Fibroblast of mammary gland (primary cell): ENCODE data around the gene CCDC14.
A peak's percentile ranks its signal among the peaks of the same experiment; 100 is the strongest.

ENCODE experiments used
- DNase-seq: peaks from one replicate; pipeline ENCODE4 v3.0.0-alpha.2; 2010; ENCODE audit warnings: low read depth
- H3K4me3 ChIP-seq: 2 replicates; pipeline ENCODE4 v1.5.1; 2011; ENCODE audit warnings: low read depth, mild to moderate bottlenecking, low read length, moderate library complexity; ENCODE audit not compliant: control insufficient read depth
- TF ChIP-seq, protein P1 (sequence below): conservative IDR thresholded peaks from 2 replicates; pipeline ENCODE4 v1.5.1; 2011; ENCODE audit warnings: low read depth, low read length, inconsistent platforms; ENCODE audit not compliant: control insufficient read depth, insufficient read depth

Gene CCDC14

DNA sequence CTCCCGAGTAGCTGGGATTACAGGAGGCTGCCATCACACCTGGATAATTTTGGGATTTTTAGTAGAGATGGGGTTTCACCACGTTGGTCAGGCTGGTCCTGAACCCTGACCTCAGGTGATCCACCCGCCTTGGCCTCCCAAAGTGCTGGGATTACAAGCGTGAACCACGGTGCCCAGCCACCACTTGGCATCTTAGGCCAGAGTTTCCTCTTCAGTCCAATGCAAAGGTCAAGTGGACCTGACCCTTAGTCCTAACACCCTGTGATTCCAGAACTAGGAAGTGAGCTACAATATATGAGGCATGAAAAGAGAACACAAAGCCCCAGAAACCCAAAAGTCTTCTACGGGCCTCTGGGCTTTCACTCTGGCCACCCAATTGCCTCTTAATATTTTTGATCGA, 82.2 kb downstream of the CCDC14 start:
- H3K4me3 ChIP-seq: no peak overlapping the region
- no peak for DNase-seq
- TF ChIP-seq, protein P1, sequence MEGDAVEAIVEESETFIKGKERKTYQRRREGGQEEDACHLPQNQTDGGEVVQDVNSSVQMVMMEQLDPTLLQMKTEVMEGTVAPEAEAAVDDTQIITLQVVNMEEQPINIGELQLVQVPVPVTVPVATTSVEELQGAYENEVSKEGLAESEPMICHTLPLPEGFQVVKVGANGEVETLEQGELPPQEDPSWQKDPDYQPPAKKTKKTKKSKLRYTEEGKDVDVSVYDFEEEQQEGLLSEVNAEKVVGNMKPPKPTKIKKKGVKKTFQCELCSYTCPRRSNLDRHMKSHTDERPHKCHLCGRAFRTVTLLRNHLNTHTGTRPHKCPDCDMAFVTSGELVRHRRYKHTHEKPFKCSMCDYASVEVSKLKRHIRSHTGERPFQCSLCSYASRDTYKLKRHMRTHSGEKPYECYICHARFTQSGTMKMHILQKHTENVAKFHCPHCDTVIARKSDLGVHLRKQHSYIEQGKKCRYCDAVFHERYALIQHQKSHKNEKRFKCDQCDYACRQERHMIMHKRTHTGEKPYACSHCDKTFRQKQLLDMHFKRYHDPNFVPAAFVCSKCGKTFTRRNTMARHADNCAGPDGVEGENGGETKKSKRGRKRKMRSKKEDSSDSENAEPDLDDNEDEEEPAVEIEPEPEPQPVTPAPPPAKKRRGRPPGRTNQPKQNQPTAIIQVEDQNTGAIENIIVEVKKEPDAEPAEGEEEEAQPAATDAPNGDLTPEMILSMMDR: no peak

DNA sequence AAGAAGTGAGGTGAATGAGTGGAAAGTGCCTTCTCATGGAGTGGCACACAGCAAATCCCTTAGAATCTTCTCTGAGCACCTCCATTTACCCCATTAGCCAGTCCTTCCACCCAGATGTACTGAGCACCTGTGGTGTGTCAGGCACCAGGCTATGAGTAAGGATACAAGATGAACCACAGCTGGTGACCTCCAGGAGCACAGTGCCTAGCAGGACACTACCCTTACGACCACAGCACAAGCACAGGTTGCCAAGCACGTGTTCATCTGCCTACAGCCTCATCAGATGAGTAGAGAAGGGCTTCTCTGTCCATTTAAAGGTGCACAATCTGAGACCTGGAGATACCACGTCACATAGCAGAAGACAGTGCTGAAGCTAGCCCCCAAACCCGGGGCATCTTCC, 83.1 kb downstream of the CCDC14 start:
- no peak overlapping the region for H3K4me3 ChIP-seq
- DNase-seq: no peak
- TF ChIP-seq, protein P1: no peak

- no peak for DNase-seq
- no peak overlapping the region for H3K4me3 ChIP-seq
- TF ChIP-seq, protein P1: no peak
Observed at GRCh38 chr3:123877466-123877865, 83.6 kb downstream of the CCDC14 start.

- no peak overlapping the region for H3K4me3 ChIP-seq
- DNase-seq: no peak
- TF ChIP-seq, protein P1: peak; percentile 17
Observed at GRCh38 chr3:123876858-123877257, 84.2 kb downstream of the CCDC14 start.

DNA sequence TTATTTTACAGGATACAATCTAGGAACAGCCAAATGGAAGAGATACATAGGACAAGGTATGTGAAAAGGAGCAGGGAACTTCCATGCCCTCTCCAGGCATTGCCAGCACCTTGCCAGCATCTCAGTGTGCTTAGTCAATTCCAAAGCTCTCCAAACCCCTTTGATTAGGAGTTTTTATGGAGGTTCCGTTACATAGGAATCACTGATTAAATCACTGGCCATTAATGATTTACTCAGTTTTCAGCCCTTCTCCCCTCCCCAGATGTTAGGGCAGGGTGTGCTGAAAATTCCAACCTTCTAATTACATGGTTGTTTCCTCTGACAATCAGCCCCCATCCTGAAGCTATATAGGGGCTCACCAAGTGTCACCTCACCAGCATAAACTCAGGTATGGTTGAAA, 88.4 kb downstream of the CCDC14 start:
- no peak overlapping the region for H3K4me3 ChIP-seq
- no peak for DNase-seq
- TF ChIP-seq, protein P1: no peak

DNA sequence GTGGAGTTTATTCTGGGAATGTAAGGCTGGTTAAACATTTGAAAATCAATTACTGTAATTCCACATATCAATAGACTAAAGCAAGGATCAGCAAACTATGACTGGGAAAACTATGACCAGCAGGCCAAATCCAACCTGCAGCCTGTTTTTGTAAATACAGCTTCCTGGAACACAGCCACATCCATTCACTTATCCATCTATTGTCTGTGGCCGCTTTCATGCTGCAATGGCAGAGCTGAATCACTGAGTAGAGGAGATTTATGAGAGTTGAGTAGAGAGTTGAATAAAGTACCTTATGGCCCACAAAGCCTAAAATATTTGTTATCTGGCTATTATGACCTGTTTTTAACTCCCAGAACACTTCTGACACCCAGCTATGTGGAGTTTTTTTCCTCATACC, 89.1 kb downstream of the CCDC14 start:
- TF ChIP-seq, protein P1: no peak
- DNase-seq: peak; percentile 26
- H3K4me3 ChIP-seq: no peak overlapping the region

GRCh38 chr3:123870033-123870432, 91.0 kb downstream of the CCDC14 start:
- peak; percentile 10 for DNase-seq
- TF ChIP-seq, protein P1: no peak
- no peak overlapping the region for H3K4me3 ChIP-seq
